HG03039 (cell line): ENCODE results near the gene PPP1R3C.

ENCODE experiments used
- ATAC-seq: cut with Tn5 transposase; IDR thresholded peaks from one replicate; pipeline ENCODE4 v1.9.1; 2021; ENCODE audit warnings: mild to moderate bottlenecking, moderate library complexity; ENCODE audit not compliant: unreplicated experiment

PPP1R3C gene

GRCh38 chr10:91629715-91630549, 2.9 kb downstream of the PPP1R3C start:
- ATAC-seq = no peak

GRCh38 chr10:91628383-91628782, 4.5 kb downstream of the PPP1R3C start:
- no peak for ATAC-seq

GRCh38 chr10:91627344-91628102, 5.3 kb downstream of the PPP1R3C start:
- no peak for ATAC-seq

- ATAC-seq = no peak
Observed at GRCh38 chr10:91626936-91627335, 5.9 kb downstream of the PPP1R3C start.

GRCh38 chr10:91624633-91625032, 8.2 kb downstream of the PPP1R3C start:
- ATAC-seq = no peak

GRCh38 chr10:91622601-91623000, 10.3 kb downstream of the PPP1R3C start:
- no peak for ATAC-seq

GRCh38 chr10:91621483-91622113, 11.3 kb downstream of the PPP1R3C start:
- no peak for ATAC-seq

- no peak for ATAC-seq
Observed at GRCh38 chr10:91617072-91617609, 15.7 kb downstream of the PPP1R3C start.

- no peak for ATAC-seq
Observed at GRCh38 chr10:91616137-91616536, 16.7 kb downstream of the PPP1R3C start.

GRCh38 chr10:91614225-91614624, 18.6 kb downstream of the PPP1R3C start:
- ATAC-seq = no peak

GRCh38 chr10:91613411-91614187, 19.3 kb downstream of the PPP1R3C start:
- ATAC-seq = no peak

- ATAC-seq = no peak
Observed at GRCh38 chr10:91610919-91611318, 22.0 kb downstream of the PPP1R3C start.

GRCh38 chr10:91610444-91610843, 22.4 kb downstream of the PPP1R3C start:
- ATAC-seq = no peak

GRCh38 chr10:91607646-91608403, 25.0 kb downstream of the PPP1R3C start:
- ATAC-seq = no peak

GRCh38 chr10:91605968-91606367, 26.9 kb downstream of the PPP1R3C start:
- ATAC-seq = no peak

- no peak for ATAC-seq
Observed at GRCh38 chr10:91604553-91605534, 28.0 kb downstream of the PPP1R3C start.

GRCh38 chr10:91603931-91604331, 28.9 kb downstream of the PPP1R3C start:
- ATAC-seq = no peak

- no peak for ATAC-seq
Observed at GRCh38 chr10:91602868-91603568, 29.9 kb downstream of the PPP1R3C start.
